ENCODE data around the gene IRS4. TPM values are rescaled to one million over a fixed set of nuclear protein-coding genes. Genes with fewer than 3 reads are reported as not detected.
A peak's percentile ranks its signal among the peaks of the same experiment; 100 is the strongest.

Gene IRS4
- total RNA-seq, 4 donors from 2014 or later: 2.7 to 11.9 (median 10.5) TPM

- intact Hi-C loops (cut with DNase I): no loop called here
- TF ChIP-seq POLR2A (IDR thresholded peaks at IDR 0.05): no peak
- TF ChIP-seq, protein P1, sequence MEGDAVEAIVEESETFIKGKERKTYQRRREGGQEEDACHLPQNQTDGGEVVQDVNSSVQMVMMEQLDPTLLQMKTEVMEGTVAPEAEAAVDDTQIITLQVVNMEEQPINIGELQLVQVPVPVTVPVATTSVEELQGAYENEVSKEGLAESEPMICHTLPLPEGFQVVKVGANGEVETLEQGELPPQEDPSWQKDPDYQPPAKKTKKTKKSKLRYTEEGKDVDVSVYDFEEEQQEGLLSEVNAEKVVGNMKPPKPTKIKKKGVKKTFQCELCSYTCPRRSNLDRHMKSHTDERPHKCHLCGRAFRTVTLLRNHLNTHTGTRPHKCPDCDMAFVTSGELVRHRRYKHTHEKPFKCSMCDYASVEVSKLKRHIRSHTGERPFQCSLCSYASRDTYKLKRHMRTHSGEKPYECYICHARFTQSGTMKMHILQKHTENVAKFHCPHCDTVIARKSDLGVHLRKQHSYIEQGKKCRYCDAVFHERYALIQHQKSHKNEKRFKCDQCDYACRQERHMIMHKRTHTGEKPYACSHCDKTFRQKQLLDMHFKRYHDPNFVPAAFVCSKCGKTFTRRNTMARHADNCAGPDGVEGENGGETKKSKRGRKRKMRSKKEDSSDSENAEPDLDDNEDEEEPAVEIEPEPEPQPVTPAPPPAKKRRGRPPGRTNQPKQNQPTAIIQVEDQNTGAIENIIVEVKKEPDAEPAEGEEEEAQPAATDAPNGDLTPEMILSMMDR (IDR thresholded peaks at IDR 0.05): no peak
- Histone ChIP-seq H3K27me3 (no peaks in the 10 kb centered on the region), H3K4me1 (peaks cover 0 to 1% of the 10 kb centered on the region in 2 donors), H3K27ac (peak overlapping the region; percentile 40 to 59 (median 58)), H3K9me3 (no peaks in the 10 kb centered on the region), H3K36me3 (no peaks in the 10 kb centered on the region), H3K4me3 (replicated peaks in 1 of 3) (peak overlapping the region in 2 of 3 donors; percentile 23 to 25)
- peak; percentile 26 to 38 for DNase-seq
- WGBS, 2 donors: 0 to 2% methylated on average over 22 to 46 of the region's 82 CpGs
Measured at GRCh38 chrX:108735679-108736508, 469 bp downstream of the IRS4 start.

- Histone ChIP-seq H3K9me3 (no peaks in the 10 kb centered on the region), H3K27ac (peak overlapping the region in 2 of 3 donors; percentile 35 to 40), H3K27me3 (no peaks in the 10 kb centered on the region), H3K36me3 (no peaks in the 10 kb centered on the region), H3K4me1 (peaks cover 0 to 2% of the 10 kb centered on the region in 2 donors), H3K4me3 (replicated peaks in 1 of 3) (peak overlapping the region in 1 of 3 donors; percentile 23)
- TF ChIP-seq POLR2A (IDR thresholded peaks at IDR 0.05): no peak
- TF ChIP-seq, protein P1 (IDR thresholded peaks at IDR 0.05): peak in 5 of 6 experiments; percentile 19 to 40 (median 32)
- intact Hi-C loops (cut with DNase I): no loop called here
- DNase-seq: peak; percentile 45 to 51
- WGBS, 2 donors: 7% methylated on average over 3 of the region's 36 CpGs; no CpG with 5 or more reads in 1 of the 2 donors
Measured at GRCh38 chrX:108735091-108735678, 1.2 kb downstream of the IRS4 start.

DNA sequence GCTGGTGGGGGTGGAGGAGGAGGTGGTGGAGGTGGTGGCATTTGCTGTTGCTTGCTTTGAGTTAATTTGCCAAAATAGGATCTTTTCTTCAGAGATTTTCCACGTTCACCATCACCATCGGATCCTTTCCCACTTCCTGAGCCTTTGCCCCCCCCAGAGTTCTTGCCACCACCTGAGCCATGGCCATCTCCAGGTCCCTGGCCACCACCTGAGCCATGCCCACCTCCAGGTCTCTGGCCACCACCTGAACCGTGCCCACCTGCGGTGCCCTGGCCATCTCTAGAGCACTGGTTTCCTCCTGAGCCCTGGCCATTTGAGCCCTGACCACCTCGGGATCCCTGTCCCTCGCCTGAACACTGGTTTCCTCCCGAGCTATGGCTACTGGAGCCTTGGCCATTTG, 1.9 kb downstream of the IRS4 start:
- H3K27ac ChIP-seq: no peak overlapping the region
- no peak for TF ChIP-seq POLR2A (IDR thresholded peaks at IDR 0.05)
- TF ChIP-seq, protein P1 (IDR thresholded peaks at IDR 0.05): no peak
- no peak overlapping the region for H3K4me3 ChIP-seq (replicated peaks in 1 of 3)
- intact Hi-C loops (cut with DNase I): no loop called here
- H3K36me3 ChIP-seq: no peaks in the 10 kb centered on the region
- no peaks in the 10 kb centered on the region for H3K27me3 ChIP-seq
- peaks cover 0 to 2% of the 10 kb centered on the region in 2 donors for H3K4me1 ChIP-seq
- no peaks in the 10 kb centered on the region for H3K9me3 ChIP-seq
- 91 to 95% methylated on average over 6 to 7 of the region's 7 CpGs for WGBS, 2 donors
- DNase-seq: no peak

- no peak overlapping the region for H3K27ac ChIP-seq
- no peak overlapping the region for H3K4me3 ChIP-seq (replicated peaks in 1 of 3)
- no peaks in the 10 kb centered on the region for H3K36me3 ChIP-seq
- no peaks in the 10 kb centered on the region for H3K9me3 ChIP-seq
- TF ChIP-seq, protein P1 (IDR thresholded peaks at IDR 0.05): no peak
- TF ChIP-seq POLR2A (IDR thresholded peaks at IDR 0.05): no peak
- peaks cover 0 to 2% of the 10 kb centered on the region in 2 donors for H3K4me1 ChIP-seq
- intact Hi-C loops (cut with DNase I): no loop called here
- WGBS, 2 donors: 10 to 24% methylated on average over 5 to 28 of the region's 39 CpGs
- DNase-seq: peak in 1 of 2 donors; percentile 24
- H3K27me3 ChIP-seq: no peaks in the 10 kb centered on the region
Measured at GRCh38 chrX:108732630-108733321, 3.6 kb downstream of the IRS4 start.
